A549 (cell line): ENCODE results near the gene BMX. TPM values are rescaled to one million over a fixed set of nuclear protein-coding genes. Genes with fewer than 3 reads are reported as not detected.

Experiments used
- ATAC-seq, 2 experiments: fragments of 200-7000 bp in 1 of 2; fragments of >200 bp in 1 of 2; cut with Nextera tagmentation in 1 of 2; cut with Tn5 transposase in 1 of 2; 3 replicates each; pipeline versions ENCODE4 v1.8.0 to v1.9.1; 2018 to 2020; ENCODE audit warnings: mild to moderate bottlenecking in 1 of 2, moderate library complexity in 1 of 2
- CTCF ChIA-PET: fragments of 300-600 bp; sonication (Branson Sonifier 250); formaldehyde crosslinking; extraction: SDS; loops from one replicate; lab custom pipeline; 2021; ENCODE audit warnings: antibody characterized with exemption, inconsistent platforms; lab: Yijun Ruan, JAX
- POLR2A ChIA-PET: fragments of 350-600 bp; formaldehyde crosslinking; extraction: SDS; loops from one replicate; lab custom pipeline; 2021; ENCODE audit warnings: antibody characterized with exemption, inconsistent platforms; lab: Yijun Ruan, JAX
- DNase-seq, 2 experiments: peaks; one replicate each; pipeline versions ENCODE4 v3.0.0 to v3.0.0-alpha.2; 2011 to 2016; ENCODE audit warnings: low read depth in 1 of 2, low spot score in 1 of 2
- FAIRE-seq: peaks from 2 replicates; lab custom pipeline; 2011; peaks lifted over from hg19 to GRCh38; lab: Jason Lieb, UNC
- H3K27ac ChIP-seq, 2 experiments: fragments of >200 bp; sonication (Bioruptor Twin); formaldehyde crosslinking; 3 replicates each; pipeline ENCODE4 v1.5.1; 2016 to 2017
- H3K4me1 ChIP-seq: fragments of >200 bp; sonication (Bioruptor Twin); formaldehyde crosslinking; 3 replicates; pipeline ENCODE4 v1.6.1; 2016
- H3K4me2 ChIP-seq: fragments of >200 bp; sonication (Bioruptor Twin); formaldehyde crosslinking; 3 replicates; pipeline ENCODE4 v1.6.1; 2016
- H3K4me3 ChIP-seq: fragments of >200 bp; sonication (Bioruptor Twin); formaldehyde crosslinking; 3 replicates; pipeline ENCODE4 v1.5.1; 2016
- H3K9me3 ChIP-seq: fragments of >200 bp; sonication (Bioruptor Twin); formaldehyde crosslinking; 3 replicates; pipeline ENCODE4 v1.6.1; 2016
- BCL3 ChIP-seq: fragments of >200 bp; sonication (Bioruptor Twin); formaldehyde crosslinking; IDR thresholded peaks from 3 replicates; pipeline ENCODE4 v1.6.1; 2016
- CHD2 ChIP-seq: fragments of 150-350 bp; IDR thresholded peaks from 2 replicates; pipeline ENCODE4 v1.6.1; 2014; ENCODE audit warnings: low read length; ENCODE audit not compliant: partially characterized antibody
- CHD4 ChIP-seq: fragments of 200-600 bp; sonication (generic); IDR thresholded peaks from 2 replicates; pipeline ENCODE4 v1.6.1; 2016; ENCODE audit warnings: antibody characterized with exemption, mild to moderate bottlenecking, borderline replicate concordance
- E2F6 ChIP-seq: IDR thresholded peaks from 2 replicates; pipeline ENCODE4 v1.6.1; 2012; ENCODE audit warnings: low read depth, borderline replicate concordance
- EHF ChIP-seq: fragments of 250-450 bp; sonication (Bioruptor Pico); IDR thresholded peaks from 2 replicates; pipeline ENCODE4 v1.5.0; 2020; ENCODE audit warnings: mild to moderate bottlenecking
- EHMT2 ChIP-seq: fragments of 200-600 bp; sonication (generic); IDR thresholded peaks from 2 replicates; pipeline ENCODE4 v1.6.1; 2016; ENCODE audit warnings: antibody characterized with exemption, low read depth, mild to moderate bottlenecking, moderate library complexity
- EP300 ChIP-seq, 2 experiments: fragments of >200 bp; sonication (Bioruptor Twin); formaldehyde crosslinking; IDR thresholded peaks; 2 replicates in 1 of 2; 3 replicates in 1 of 2; pipeline ENCODE4 v1.6.1; 2016 to 2017
- FOSB ChIP-seq: fragments of 250-450 bp; sonication (Bioruptor Pico); IDR thresholded peaks from 2 replicates; pipeline ENCODE4 v1.5.0; 2020; ENCODE audit warnings: mild to moderate bottlenecking, moderate library complexity
- FOXS1 ChIP-seq: fragments of 250-450 bp; sonication (Bioruptor Pico); IDR thresholded peaks from 2 replicates; pipeline ENCODE4 v1.5.0; 2020; ENCODE audit warnings: mild to moderate bottlenecking, moderate library complexity
- GATA3 ChIP-seq: IDR thresholded peaks from 2 replicates; pipeline ENCODE4 v1.6.1; 2012; ENCODE audit warnings: borderline replicate concordance
- HDAC2 ChIP-seq: fragments of 200-600 bp; sonication (generic); IDR thresholded peaks from 2 replicates; pipeline ENCODE4 v1.6.1; 2016
- HEYL ChIP-seq: fragments of 250-450 bp; sonication (Bioruptor Pico); IDR thresholded peaks from 2 replicates; pipeline ENCODE4 v1.8.0; 2021; ENCODE audit warnings: mild to moderate bottlenecking, moderate library complexity
- HMGXB4 ChIP-seq: fragments of 250-450 bp; sonication (Bioruptor Pico); IDR thresholded peaks from 2 replicates; pipeline ENCODE4 v1.5.0; 2021; ENCODE audit warnings: mild to moderate bottlenecking, moderate library complexity, borderline replicate concordance
- HOXB13 ChIP-seq: fragments of 250-450 bp; sonication (Bioruptor Pico); IDR thresholded peaks from 2 replicates; pipeline ENCODE4 v1.5.0; 2020; ENCODE audit warnings: low read depth, mild to moderate bottlenecking, moderate library complexity
- JUN ChIP-seq, 2 experiments: fragments of >200 bp; sonication (Bioruptor Twin); formaldehyde crosslinking; IDR thresholded peaks; 2 replicates in 1 of 2; 3 replicates in 1 of 2; pipeline ENCODE4 v1.6.1; 2016 to 2017
- JUNB ChIP-seq: fragments of >200 bp; sonication (Bioruptor Twin); formaldehyde crosslinking; IDR thresholded peaks from 2 replicates; pipeline ENCODE4 v1.6.1; 2016
- MAFK ChIP-seq: fragments of 450-650 bp; IDR thresholded peaks from 2 replicates; pipeline ENCODE4 v1.6.1; 2014; ENCODE audit not compliant: partially characterized antibody
- MAZ ChIP-seq: fragments of 150-350 bp; IDR thresholded peaks from 2 replicates; pipeline ENCODE4 v1.6.1; 2014; ENCODE audit warnings: antibody characterized with exemption, low read depth, low read length, borderline replicate concordance
- MYC ChIP-seq: IDR thresholded peaks from 2 replicates; pipeline ENCODE4 v1.6.1; 2012; ENCODE audit warnings: mild to moderate bottlenecking, inconsistent platforms, low read length, improper control_type of control experiment, borderline replicate concordance
- NPAS2 ChIP-seq: fragments of 250-450 bp; sonication (Bioruptor Pico); IDR thresholded peaks from 2 replicates; pipeline ENCODE4 v1.8.0; 2022; ENCODE audit warnings: mild to moderate bottlenecking, moderate library complexity, borderline replicate concordance
- NR3C1 ChIP-seq: fragments of >200 bp; sonication (Bioruptor Twin); formaldehyde crosslinking; IDR thresholded peaks from 3 replicates; pipeline ENCODE4 v1.6.1; 2017
- POLR2AphosphoS2 ChIP-seq: conservative IDR thresholded peaks from 2 replicates; pipeline ENCODE4 v1.6.1; 2012; ENCODE audit warnings: low read length, improper control_type of control experiment, inconsistent platforms
- RFX5 ChIP-seq: fragments of 450-650 bp; IDR thresholded peaks from 2 replicates; pipeline ENCODE4 v1.7.1; 2014; ENCODE audit warnings: antibody characterized with exemption, mild to moderate bottlenecking, moderate library complexity
- SMC3 ChIP-seq: fragments of >200 bp; sonication (Bioruptor Twin); formaldehyde crosslinking; IDR thresholded peaks from 3 replicates; pipeline ENCODE4 v1.6.1; 2018; ENCODE audit warnings: inconsistent platforms
- TP53 ChIP-seq: fragments of 250-450 bp; sonication (Bioruptor Pico); IDR thresholded peaks from 2 replicates; pipeline ENCODE4 v1.5.0; 2021; ENCODE audit warnings: mild to moderate bottlenecking, moderate library complexity
- ZC3H11A ChIP-seq: fragments of 450-650 bp; IDR thresholded peaks from 2 replicates; pipeline ENCODE4 v1.6.1; 2014; ENCODE audit warnings: antibody characterized with exemption, mild to moderate bottlenecking
- ZFP36 ChIP-seq: fragments of 450-650 bp; IDR thresholded peaks from 2 replicates; pipeline ENCODE4 v1.6.1; 2014; ENCODE audit warnings: borderline replicate concordance; ENCODE audit not compliant: partially characterized antibody
- ZNF302 ChIP-seq: fragments of 250-450 bp; sonication (Bioruptor Pico); IDR thresholded peaks from 2 replicates; pipeline ENCODE4 v1.9.0; 2021; ENCODE audit warnings: inconsistent platforms, mild to moderate bottlenecking, moderate library complexity
- WGBS: methylation state at CpG from one replicate; pipeline ENCODE4 v1.1.6; 2017; ENCODE audit errors: missing lambda C conversion rate; 5-methylcytosine and 5-hydroxymethylcytosine counted together
- polyA plus RNA-seq, 4 experiments: library from polyadenylated mRNA; depleted of rRNA in 3 of 4; stranded (reverse); fragments of >200 nt; fragmentation: RNase III in 1 of 4; extraction: RNeasy Plus Mini Kit Qiagen cat#74134 plus additional on column Dnase treatment in 1 of 4; gene quantifications; 2 replicates in 3 of 4; 3 replicates in 1 of 4; pipeline ENCODE4 v1.2.3, GENCODE V29; 2011 to 2017

Gene BMX
- polyA plus RNA-seq, 2 of the 4 experiments (the other 2 are of a cell fraction): not detected

- no peak for ATAC-seq
- TF ChIP-seq ZC3H11A: no peak
- no peak for TF ChIP-seq TP53 (CRISPR knock-in tag)
- no peak for TF ChIP-seq EHF
- TF ChIP-seq BCL3: no peak
- TF ChIP-seq POLR2AphosphoS2: no peak
- TF ChIP-seq ZNF302 (CRISPR knock-in tag): no peak
- TF ChIP-seq EHMT2: no peak
- TF ChIP-seq MAZ: no peak
- no peak for TF ChIP-seq SMC3
- TF ChIP-seq HDAC2: no peak
- no peak for TF ChIP-seq E2F6
- TF ChIP-seq EP300 (IDR thresholded peaks at IDR 0.05): no peak
- no peak for TF ChIP-seq JUNB
- H3K4me3 ChIP-seq: no peak overlapping the region
- no peak overlapping the region for H3K4me2 ChIP-seq
- H3K9me3 ChIP-seq: no peaks in the 10 kb centered on the region
- FAIRE-seq: no peak
- no peaks in the 10 kb centered on the region for H3K4me1 ChIP-seq
- ChIA-PET POLR2A (no interaction called here), CTCF (no interaction called here)
- whole genome bisulfite sequencing: 24% methylated on average over 2 of the region's 2 CpGs
- no peak for DNase-seq
- H3K27ac ChIP-seq: no peak overlapping the region
Measured at GRCh38 chrX:15547356-15547755, 46.7 kb downstream of the BMX start.

GRCh38 chrX:15549189-15550012, 48.8 kb downstream of the BMX start:
- DNase-seq: no peak
- Histone ChIP-seq H3K9me3 (no peaks in the 10 kb centered on the region), H3K4me2 (no peak overlapping the region), H3K27ac (no peak overlapping the region), H3K4me3 (no peak overlapping the region), H3K4me1 (no peaks in the 10 kb centered on the region)
- no peak for ATAC-seq
- ChIA-PET POLR2A (no interaction called here), CTCF (interaction anchor here (1.7 kb wide), 1 partner anchor 12 kb away, joined by 4 read pairs; no protein-coding TSS in a partner anchor)
- no peak for FAIRE-seq
- WGBS: 48% methylated on average over 5 of the region's 8 CpGs
- TF ChIP-seq ZFP36 (no peak), EHMT2 (no peak), TP53 (CRISPR knock-in tag) (no peak), NR3C1 (no peak), GATA3 (no peak), JUNB (no peak), CHD4 (no peak), MYC (no peak)

GRCh38 chrX:15559227-15559626, 58.6 kb downstream of the BMX start:
- no peak for FAIRE-seq
- WGBS: 61% methylated on average over 3 of the region's 3 CpGs
- H3K9me3 ChIP-seq: no peaks in the 10 kb centered on the region
- POLR2A ChIA-PET: no interaction called here
- no peak for ATAC-seq
- no peak for DNase-seq
- no peak overlapping the region for H3K27ac ChIP-seq
- H3K4me3 ChIP-seq: no peak overlapping the region
- CTCF ChIA-PET: interaction anchor here (2.1 kb wide), 1 partner anchor 66 kb away, joined by 4 read pairs; the partner anchor contains the start of gene PIR
- no peak overlapping the region for H3K4me2 ChIP-seq
- no peaks in the 10 kb centered on the region for H3K4me1 ChIP-seq
- TF ChIP-seq HOXB13 (CRISPR knock-in tag) (no peak), FOXS1 (no peak), ZC3H11A (no peak), HEYL (CRISPR knock-in tag) (no peak), HMGXB4 (no peak), FOSB (CRISPR knock-in tag) (no peak), JUN (IDR thresholded peaks at IDR 0.05) (no peak), POLR2AphosphoS2 (no peak), NPAS2 (CRISPR knock-in tag) (no peak), ZNF302 (CRISPR knock-in tag) (no peak), MAZ (no peak), E2F6 (no peak), EHF (no peak), MYC (no peak), CHD2 (no peak), MAFK (no peak), JUNB (no peak), GATA3 (no peak), RFX5 (no peak)
